ENCODE measurements around the gene TLR8. TPM values are rescaled to one million over a fixed set of nuclear protein-coding genes. Genes with fewer than 3 reads are reported as not detected.
A peak's percentile ranks its signal among the peaks of the same experiment; 100 is the strongest.

Gene TLR8
- total and polyA plus RNA-seq, 10 of the 15 experiments (the other 5 are each of a cell fraction or from before 2014, with no cell fraction given) = 0.04 TPM; not detected in 9

- TF ChIP-seq ZNF687 (IDR thresholded peaks at IDR 0.05) = peak; percentile 85
- TF ChIP-seq MEF2A (IDR thresholded peaks at IDR 0.05; ENCODE audit: insufficient read depth, low read depth, low read length) = no peak
- TF ChIP-seq TCF3 (IDR thresholded peaks at IDR 0.05; ENCODE audit: borderline replicate concordance, insufficient read depth, low read depth, low read length) = 0 out of 2 replicates have a peak, but pooled peaks have one; percentile 50
- TF ChIP-seq RFX5 (IDR thresholded peaks at IDR 0.05; ENCODE audit: low read depth, low read length) = no peak
- TF ChIP-seq PAX5 (IDR thresholded peaks at IDR 0.05; ENCODE audit: borderline replicate concordance, low read depth, low read length) = 0 out of 2 replicates have a peak, but pooled peaks have one; percentile 43
- no peak for TF ChIP-seq BCLAF1 (IDR thresholded peaks at IDR 0.05)
- TF ChIP-seq TCF12 (IDR thresholded peaks at IDR 0.05; ENCODE audit: low read depth, low read length) = peak; percentile 92
- TF ChIP-seq BCL3 (IDR thresholded peaks at IDR 0.05; ENCODE audit: borderline replicate concordance, insufficient read depth, low read depth, low read length, poor library complexity, severe bottlenecking) = peak; percentile 38
- TF ChIP-seq TARDBP (IDR thresholded peaks at IDR 0.05; ENCODE audit: borderline replicate concordance) = no peak
- TF ChIP-seq GATAD2B (conservative IDR thresholded peaks at IDR 0.05; ENCODE audit: low read depth) = peak; percentile 4; the same call in 1 of the 2 replicates
- TF ChIP-seq RAD51 (IDR thresholded peaks at IDR 0.05) = no peak
- no peak for TF ChIP-seq ATF7 (IDR thresholded peaks at IDR 0.05; ENCODE audit: low read depth)
- TF ChIP-seq ZBTB33 (IDR thresholded peaks at IDR 0.05) = 0 out of 2 replicates have a peak, but pooled peaks have one; percentile 11
- no peak for TF ChIP-seq SRF (IDR thresholded peaks at IDR 0.05; ENCODE audit: low read depth in 2 of 2, low read length in 2 of 2)
- TF ChIP-seq RCOR1 (conservative IDR thresholded peaks at IDR 0.05; ENCODE audit: low read depth, low read length) = no peak
- no peak for TF ChIP-seq ZBED1 (IDR thresholded peaks at IDR 0.05; ENCODE audit: borderline replicate concordance)
- no peak for TF ChIP-seq FOS (IDR thresholded peaks at IDR 0.05; ENCODE audit: borderline replicate concordance, extremely low read depth, insufficient read length)
- TF ChIP-seq ESRRA (IDR thresholded peaks at IDR 0.05; ENCODE audit: low read length) = no peak
- TF ChIP-seq JUNB (IDR thresholded peaks at IDR 0.05) = peak; percentile 46; the same call in 1 of the 2 replicates
- no peak for TF ChIP-seq ZSCAN29 (IDR thresholded peaks at IDR 0.05)
Observed at GRCh38 chrX:12947545-12948235, 41.3 kb downstream of the TLR8 start (continued).
